HepG2 (cell line): ENCODE data around the gene CABLES2. TPM values are rescaled to one million over a fixed set of nuclear protein-coding genes. Genes with fewer than 3 reads are reported as not detected.

ENCODE experiments used
- AGO1 ChIP-seq: fragments of 200-400 bp; formaldehyde crosslinking; IDR thresholded peaks from 2 replicates; pipeline ENCODE4 v1.6.1; 2017; ENCODE audit warnings: mild to moderate bottlenecking, low read depth, low read length, moderate library complexity; ENCODE audit not compliant: poor library complexity, severe bottlenecking
- BCL6 ChIP-seq: IDR thresholded peaks from 2 replicates; pipeline ENCODE4 v1.6.1; 2016; ENCODE audit warnings: missing genetic modification reagents, missing compliant biosample characterization
- CCAR2 ChIP-seq: fragments of 200-400 bp; formaldehyde crosslinking; optimal IDR thresholded peaks from 2 replicates; pipeline ENCODE3; 2018; ENCODE audit warnings: low read depth, mild to moderate bottlenecking, low read length, moderate library complexity
- GLMP ChIP-seq: sonication (generic); formaldehyde crosslinking; IDR thresholded peaks from 2 replicates; pipeline ENCODE4 v1.9.0; 2021; ENCODE audit warnings: missing genetic modification reagents, mild to moderate bottlenecking, borderline replicate concordance
- HMGXB4 ChIP-seq, 2 experiments: sonication (generic) in 1 of 2; formaldehyde crosslinking in 1 of 2; IDR thresholded peaks; 2 replicates each; pipeline versions ENCODE4 v1.4.0 to v1.6.1; 2018 to 2020; ENCODE audit warnings: missing genetic modification reagents in 2 of 2, borderline replicate concordance in 1 of 2, low read depth in 1 of 2, mild to moderate bottlenecking in 1 of 2, missing biosample characterization in 1 of 2
- HNRNPH1 ChIP-seq: fragments of 200-400 bp; formaldehyde crosslinking; optimal IDR thresholded peaks from 2 replicates; pipeline ENCODE3; 2017; ENCODE audit warnings: mild to moderate bottlenecking, low read depth, low read length
- HOXA7 ChIP-seq: sonication (generic); formaldehyde crosslinking; IDR thresholded peaks from 2 replicates; pipeline ENCODE4 v1.8.1; 2022; ENCODE audit warnings: mild to moderate bottlenecking, missing genetic modification reagents, moderate library complexity
- KLF11 ChIP-seq: IDR thresholded peaks from 2 replicates; pipeline ENCODE4 v1.6.1; 2016; ENCODE audit warnings: missing compliant biosample characterization
- MAF1 ChIP-seq: sonication (generic); formaldehyde crosslinking; IDR thresholded peaks from 2 replicates; pipeline ENCODE4 v1.5.0; 2020; ENCODE audit warnings: missing genetic modification reagents, borderline replicate concordance
- MED13 ChIP-seq: sonication (generic); formaldehyde crosslinking; IDR thresholded peaks from 2 replicates; pipeline ENCODE4 v1.5.0; 2020; ENCODE audit warnings: missing genetic modification reagents
- REXO4 ChIP-seq: sonication (generic); formaldehyde crosslinking; IDR thresholded peaks from 2 replicates; pipeline ENCODE4 v1.8.0; 2022; ENCODE audit warnings: missing genetic modification reagents, mild to moderate bottlenecking, borderline replicate concordance
- SP140L ChIP-seq: sonication (generic); formaldehyde crosslinking; IDR thresholded peaks from 2 replicates; pipeline ENCODE4 v1.4.0; 2020; ENCODE audit warnings: missing genetic modification reagents, borderline replicate concordance
- TBL1XR1 ChIP-seq: fragments of 150-350 bp; IDR thresholded peaks from 2 replicates; pipeline ENCODE4 v1.6.1; 2014; ENCODE audit warnings: borderline replicate concordance, low read length; ENCODE audit not compliant: partially characterized antibody
- ZNF33A ChIP-seq: sonication (generic); formaldehyde crosslinking; IDR thresholded peaks from 2 replicates; pipeline ENCODE4 v1.5.1; 2020; ENCODE audit warnings: missing genetic modification reagents, mild to moderate bottlenecking, moderate library complexity, borderline replicate concordance
- ZNF619 ChIP-seq: sonication (generic); formaldehyde crosslinking; IDR thresholded peaks from 2 replicates; pipeline ENCODE4 v1.4.0; 2020; ENCODE audit warnings: mild to moderate bottlenecking, missing genetic modification reagents
- ZNF691 ChIP-seq: sonication (generic); formaldehyde crosslinking; IDR thresholded peaks from 2 replicates; pipeline ENCODE4 v1.4.0; 2020; ENCODE audit warnings: missing genetic modification reagents, low read depth, mild to moderate bottlenecking, borderline replicate concordance
- ZNF7 ChIP-seq: IDR thresholded peaks from 2 replicates; pipeline ENCODE4 v1.6.1; 2016; ENCODE audit warnings: missing biosample characterization, missing genetic modification reagents
- ZNF883 ChIP-seq: sonication (generic); formaldehyde crosslinking; IDR thresholded peaks from 2 replicates; pipeline ENCODE4 v1.5.1; 2020; ENCODE audit warnings: mild to moderate bottlenecking, missing genetic modification reagents; ENCODE audit errors: not compliant biosample characterization
- polyA plus RNA-seq, 8 experiments: library from polyadenylated mRNA; depleted of rRNA in 3 of 8; stranded (reverse) in 7 of 8; unstranded in 1 of 8; fragments of >200 nt; fragmentation: Illumina TruSeq in 4 of 8; extraction: Trizol in 4 of 8; gene quantifications; 2 replicates each; pipeline versions ENCODE4 v1.2.1 to v1.2.3, GENCODE V29; 2011 to 2016; ENCODE audit warnings: low read depth in 4 of 8, missing spikeins in 1 of 8, mixed read lengths in 1 of 8; ENCODE audit not compliant: insufficient read depth in 1 of 8
- total RNA-seq, 5 experiments: library from RNA; depleted of rRNA; stranded (reverse); fragments of >200 nt; fragmentation: Illumina TruSeq; extraction: Trizol; gene quantifications; 2 replicates each; pipeline ENCODE4 v1.2.3, GENCODE V29; 2016; ENCODE audit warnings: low read depth in 1 of 5
- TF ChIP-seq, protein P1 (sequence below): sonication (generic); formaldehyde crosslinking; IDR thresholded peaks from 2 replicates; pipeline ENCODE4 v1.5.1; 2020; ENCODE audit warnings: missing genetic modification reagents, mild to moderate bottlenecking, borderline replicate concordance
- TF ChIP-seq, protein P2 (sequence below): sonication (generic); formaldehyde crosslinking; IDR thresholded peaks from 2 replicates; pipeline ENCODE4 v1.5.0; 2020; ENCODE audit warnings: missing genetic modification reagents

Gene CABLES2
- total and polyA plus RNA-seq, 2 of the 13 experiments (the other 11 are each of a cell fraction or from before 2014, with no cell fraction given) = 5.2 to 9.7 TPM

- TF ChIP-seq AGO1 = peak; percentile 8
- no peak for TF ChIP-seq HOXA7 (CRISPR knock-in tag)
- 0 out of 2 replicates have a peak, but pooled peaks have one; percentile 65 for TF ChIP-seq MAF1
- TF ChIP-seq, protein P1, sequence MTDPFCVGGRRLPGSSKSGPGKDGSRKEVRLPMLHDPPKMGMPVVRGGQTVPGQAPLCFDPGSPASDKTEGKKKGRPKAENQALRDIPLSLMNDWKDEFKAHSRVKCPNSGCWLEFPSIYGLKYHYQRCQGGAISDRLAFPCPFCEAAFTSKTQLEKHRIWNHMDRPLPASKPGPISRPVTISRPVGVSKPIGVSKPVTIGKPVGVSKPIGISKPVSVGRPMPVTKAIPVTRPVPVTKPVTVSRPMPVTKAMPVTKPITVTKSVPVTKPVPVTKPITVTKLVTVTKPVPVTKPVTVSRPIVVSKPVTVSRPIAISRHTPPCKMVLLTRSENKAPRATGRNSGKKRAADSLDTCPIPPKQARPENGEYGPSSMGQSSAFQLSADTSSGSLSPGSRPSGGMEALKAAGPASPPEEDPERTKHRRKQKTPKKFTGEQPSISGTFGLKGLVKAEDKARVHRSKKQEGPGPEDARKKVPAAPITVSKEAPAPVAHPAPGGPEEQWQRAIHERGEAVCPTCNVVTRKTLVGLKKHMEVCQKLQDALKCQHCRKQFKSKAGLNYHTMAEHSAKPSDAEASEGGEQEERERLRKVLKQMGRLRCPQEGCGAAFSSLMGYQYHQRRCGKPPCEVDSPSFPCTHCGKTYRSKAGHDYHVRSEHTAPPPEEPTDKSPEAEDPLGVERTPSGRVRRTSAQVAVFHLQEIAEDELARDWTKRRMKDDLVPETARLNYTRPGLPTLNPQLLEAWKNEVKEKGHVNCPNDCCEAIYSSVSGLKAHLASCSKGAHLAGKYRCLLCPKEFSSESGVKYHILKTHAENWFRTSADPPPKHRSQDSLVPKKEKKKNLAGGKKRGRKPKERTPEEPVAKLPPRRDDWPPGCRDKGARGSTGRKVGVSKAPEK = no peak
- TF ChIP-seq KLF11 (CRISPR knock-in tag) = 0 out of 2 replicates have a peak, but pooled peaks have one; percentile 25
- TF ChIP-seq, protein P2, sequence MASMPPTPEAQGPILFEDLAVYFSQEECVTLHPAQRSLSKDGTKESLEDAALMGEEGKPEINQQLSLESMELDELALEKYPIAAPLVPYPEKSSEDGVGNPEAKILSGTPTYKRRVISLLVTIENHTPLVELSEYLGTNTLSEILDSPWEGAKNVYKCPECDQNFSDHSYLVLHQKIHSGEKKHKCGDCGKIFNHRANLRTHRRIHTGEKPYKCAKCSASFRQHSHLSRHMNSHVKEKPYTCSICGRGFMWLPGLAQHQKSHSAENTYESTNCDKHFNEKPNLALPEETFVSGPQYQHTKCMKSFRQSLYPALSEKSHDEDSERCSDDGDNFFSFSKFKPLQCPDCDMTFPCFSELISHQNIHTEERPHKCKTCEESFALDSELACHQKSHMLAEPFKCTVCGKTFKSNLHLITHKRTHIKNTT = no peak
- 0 out of 2 replicates have a peak, but pooled peaks have one; percentile 23 for TF ChIP-seq ZNF619 (CRISPR knock-in tag)
- TF ChIP-seq REXO4 (CRISPR knock-in tag) = no peak
- peak; percentile 42; the same call in 1 of the 2 replicates for TF ChIP-seq BCL6 (CRISPR knock-in tag)
- TF ChIP-seq SP140L (CRISPR knock-in tag) = no peak
- TF ChIP-seq MED13 (CRISPR knock-in tag) = peak; percentile 79; the same call in 1 of the 2 replicates
- no peak for TF ChIP-seq GLMP (CRISPR knock-in tag)
- peak; percentile 36 for TF ChIP-seq HNRNPH1
- TF ChIP-seq CCAR2 = no peak
- peak; percentile 95 for TF ChIP-seq ZNF691
- TF ChIP-seq TBL1XR1 = peak; percentile 9
- no peak for TF ChIP-seq ZNF33A (CRISPR knock-in tag)
- no peak for TF ChIP-seq ZNF7 (CRISPR knock-in tag)
- no peak for TF ChIP-seq ZNF883 (CRISPR knock-in tag)
- peak in 1 of 2 experiments; percentile 77; a peak in 3 of 4 replicates for TF ChIP-seq HMGXB4 (CRISPR knock-in tag; IDR thresholded peaks at IDR 0.05; ENCODE audit: borderline replicate concordance in 1 of 2, low read depth in 1 of 2)
These were observed 37.9 kb downstream of the CABLES2 start (continued) for GRCh38 chr20:62368976-62369814.
